GM12865 (cell line): ENCODE data around the gene HPCAL1.
"Not testable (repeated sequence)": the region's sequence is repeated elsewhere in the genome, so short reads cannot be mapped to it uniquely, and the experiment has no call there.

Experiments
- DNase-seq: peaks from one replicate; pipeline ENCODE4 v3.0.0; 2010; ENCODE audit warnings: low read depth
- H3K4me3 ChIP-seq: 2 replicates; pipeline ENCODE4 v1.5.1; 2011; ENCODE audit warnings: mild to moderate bottlenecking, low read depth, low read length, control low read depth
- CTCF ChIP-seq: IDR thresholded peaks from 2 replicates; pipeline ENCODE4 v1.5.1; 2011; ENCODE audit warnings: low read length, control low read depth, low read depth, inconsistent platforms; ENCODE audit not compliant: insufficient read depth; ENCODE audit errors: missing control alignments

Gene HPCAL1

GRCh38 chr2:10292033-10292432, 10.7 kb upstream of the HPCAL1 start:
- H3K4me3 ChIP-seq = no peak overlapping the region
- no peak for TF ChIP-seq CTCF

GRCh38 chr2:10293603-10294002, 9.1 kb upstream of the HPCAL1 start:
- DNase-seq = no peak
- H3K4me3 ChIP-seq = no peak overlapping the region
- TF ChIP-seq CTCF = no peak

More at GRCh38 chr2:10292033-10292432, 10.7 kb upstream of the HPCAL1 start:
- DNase-seq = no peak

GRCh38 chr2:10294077-10294476, 8.6 kb upstream of the HPCAL1 start:
- H3K4me3 ChIP-seq = no peak overlapping the region
- DNase-seq = no peak
- TF ChIP-seq CTCF = no peak

GRCh38 chr2:10295649-10296048, 7.1 kb upstream of the HPCAL1 start:
- not testable (repeated sequence) for H3K4me3 ChIP-seq, DNase-seq

GRCh38 chr2:10296142-10296541, 6.6 kb upstream of the HPCAL1 start:
- DNase-seq = no peak
- TF ChIP-seq CTCF = no peak
- no peak overlapping the region for H3K4me3 ChIP-seq

GRCh38 chr2:10297191-10297830, 5.4 kb upstream of the HPCAL1 start:
- H3K4me3 ChIP-seq = no peak overlapping the region
- DNase-seq = no peak
- no peak for TF ChIP-seq CTCF

GRCh38 chr2:10297959-10298531, 4.7 kb upstream of the HPCAL1 start:
- DNase-seq = no peak
- TF ChIP-seq CTCF = no peak
- H3K4me3 ChIP-seq = no peak overlapping the region

- not testable (repeated sequence) for H3K4me3 ChIP-seq, DNase-seq
These were observed 3.9 kb upstream of the HPCAL1 start for GRCh38 chr2:10298777-10299176.
